Astrocyte (in vitro differentiated cells and primary cell): ENCODE measurements around the gene PAX6. TPM values are rescaled to one million over a fixed set of nuclear protein-coding genes. Genes with fewer than 3 reads are reported as not detected.
A peak's percentile ranks its signal among the peaks of the same experiment; 100 is the strongest.

Source experiments
- DNase-seq: peaks from one replicate; pipeline ENCODE4 v3.0.0-alpha.2; 2010; ENCODE audit warnings: low read depth
- FAIRE-seq: peaks from 2 replicates; lab custom pipeline; 2011; peaks lifted over from hg19 to GRCh38; lab: Jason Lieb, UNC
- H2AFZ ChIP-seq: 2 replicates; pipeline ENCODE4 v1.6.0; 2012; ENCODE audit warnings: low read depth, low read length, inconsistent platforms
- H3K27ac ChIP-seq: 2 replicates; pipeline ENCODE4 v1.5.1; 2011; ENCODE audit warnings: low read depth, low read length, inconsistent platforms
- H3K27me3 ChIP-seq: 2 replicates; pipeline ENCODE4 v1.6.0; 2011; ENCODE audit warnings: low read length, inconsistent platforms; ENCODE audit not compliant: insufficient read depth
- H3K36me3 ChIP-seq: 2 replicates; pipeline ENCODE4 v1.5.1; 2011; ENCODE audit warnings: low read length, inconsistent platforms; ENCODE audit not compliant: insufficient read depth
- H3K4me1 ChIP-seq: 2 replicates; pipeline ENCODE4 v1.5.1; 2011; ENCODE audit warnings: low read length, inconsistent platforms; ENCODE audit not compliant: insufficient read depth
- H3K4me2 ChIP-seq: 2 replicates; pipeline ENCODE4 v1.6.0; 2012; ENCODE audit warnings: low read length, inconsistent platforms
- H3K4me3 ChIP-seq: 2 replicates; pipeline ENCODE4 v1.5.1; 2011; ENCODE audit warnings: low read depth, mild to moderate bottlenecking, low read length, inconsistent platforms; ENCODE audit not compliant: insufficient read depth
- H3K79me2 ChIP-seq: 2 replicates; pipeline ENCODE4 v1.6.0; 2012; ENCODE audit warnings: mild to moderate bottlenecking, low read length, inconsistent platforms; ENCODE audit not compliant: insufficient read depth
- H3K9ac ChIP-seq: 2 replicates; pipeline ENCODE4 v1.6.0; 2012; ENCODE audit warnings: mild to moderate bottlenecking, low read length, inconsistent platforms
- H3K9me3 ChIP-seq: 2 replicates; pipeline ENCODE4 v1.5.1; 2012; ENCODE audit warnings: low read depth, mild to moderate bottlenecking, low read length, inconsistent platforms; ENCODE audit not compliant: insufficient read depth
- H4K20me1 ChIP-seq: 2 replicates; pipeline ENCODE4 v1.6.0; 2012; ENCODE audit warnings: low read length, inconsistent platforms; ENCODE audit not compliant: insufficient read depth
- H3K27ac Mint-ChIP-seq: one replicate; pipeline ENCODE4 v1.8.0; 2021; ENCODE audit warnings: mild to moderate bottlenecking, mixed read lengths; ENCODE audit not compliant: unreplicated experiment
- H3K27me3 Mint-ChIP-seq: one replicate; pipeline ENCODE4 v1.8.0; 2021; ENCODE audit warnings: low read depth, mixed read lengths; ENCODE audit not compliant: unreplicated experiment
- H3K36me3 Mint-ChIP-seq: one replicate; pipeline ENCODE4 v1.8.0; 2021; ENCODE audit warnings: low read depth, mixed read lengths; ENCODE audit not compliant: unreplicated experiment
- H3K4me1 Mint-ChIP-seq: one replicate; pipeline ENCODE4 v1.8.0; 2021; ENCODE audit warnings: low read depth, mixed read lengths; ENCODE audit not compliant: unreplicated experiment
- H3K4me3 Mint-ChIP-seq: one replicate; pipeline ENCODE4 v1.8.0; 2021; ENCODE audit warnings: mild to moderate bottlenecking, moderate library complexity, mixed read lengths; ENCODE audit not compliant: unreplicated experiment
- H3K9me3 Mint-ChIP-seq: one replicate; pipeline ENCODE4 v1.8.0; 2021; ENCODE audit warnings: mild to moderate bottlenecking, mixed read lengths; ENCODE audit not compliant: unreplicated experiment
- CTCF ChIP-seq: IDR thresholded peaks from 2 replicates; pipeline ENCODE4 v1.5.1; 2011; ENCODE audit warnings: low read depth, mild to moderate bottlenecking, inconsistent platforms, low read length, moderate library complexity; ENCODE audit not compliant: insufficient read depth
- EZH2 ChIP-seq: IDR thresholded peaks from 2 replicates; pipeline ENCODE4 v1.6.1; 2012; ENCODE audit warnings: mild to moderate bottlenecking, low read length, inconsistent platforms; ENCODE audit not compliant: insufficient read depth
- total RNA-seq: library from RNA; stranded (reverse); gene quantifications from 2 replicates; pipeline ENCODE4 v1.2.1, GENCODE V29; 2021

PAX6 gene
- total RNA-seq, 1 donor from 2014 or later: 12.2 TPM

GRCh38 chr11:31805037-31805628 is 6.0 kb downstream of the PAX6 start:
- Histone ChIP-seq H3K9ac (peak overlapping the region; percentile 92), H4K20me1 (peaks cover 24% of the 10 kb centered on the region), H3K27me3 (peaks cover 66% of the 10 kb centered on the region), H3K4me2 (peak overlapping the region; percentile 99), H3K36me3 (peaks cover 2% of the 10 kb centered on the region), H3K79me2 (peaks cover 98% of the 10 kb centered on the region), H3K4me3 (peak overlapping the region; percentile 47), H2AFZ (no peak overlapping the region), H3K9me3 (no peaks in the 10 kb centered on the region), H3K27ac (peak overlapping the region; percentile 50), H3K4me1 (peaks cover 25% of the 10 kb centered on the region)
- peak; percentile 45 for DNase-seq
- H3K9me3 Mint-ChIP-seq: peaks cover 47% of the 10 kb centered on the region
- no peak overlapping the region for H3K4me3 Mint-ChIP-seq
- FAIRE-seq: no peak
- peak overlapping the region; percentile 93 for H3K27ac Mint-ChIP-seq
- no peaks in the 10 kb centered on the region for H3K4me1 Mint-ChIP-seq
- no peak for TF ChIP-seq CTCF
- peak; percentile 19 for TF ChIP-seq EZH2
- H3K27me3 Mint-ChIP-seq: peaks cover 86% of the 10 kb centered on the region
- H3K36me3 Mint-ChIP-seq: peaks cover 15% of the 10 kb centered on the region

- Mint-ChIP-seq H3K36me3 (peaks cover 13% of the 10 kb centered on the region), H3K27ac (peak overlapping the region; percentile 93), H3K4me3 (no peak overlapping the region), H3K27me3 (peaks cover 88% of the 10 kb centered on the region), H3K9me3 (peaks cover 49% of the 10 kb centered on the region), H3K4me1 (no peaks in the 10 kb centered on the region)
- TF ChIP-seq EZH2 (no peak), CTCF (no peak)
- Histone ChIP-seq H3K9me3 (no peaks in the 10 kb centered on the region), H3K9ac (peak overlapping the region; percentile 92), H4K20me1 (peaks cover 19% of the 10 kb centered on the region), H3K27me3 (peaks cover 66% of the 10 kb centered on the region), H3K4me2 (peak overlapping the region; percentile 99), H3K4me3 (peak overlapping the region; percentile 47), H3K4me1 (peaks cover 27% of the 10 kb centered on the region), H3K79me2 (peaks cover 94% of the 10 kb centered on the region), H2AFZ (no peak overlapping the region), H3K36me3 (peaks cover 2% of the 10 kb centered on the region), H3K27ac (peak overlapping the region; percentile 50)
- FAIRE-seq: no peak
- peak; percentile 45 for DNase-seq
Observed at GRCh38 chr11:31804312-31805036, 6.6 kb downstream of the PAX6 start.
